ENCODE data around the gene MUC3A.

- TF ChIP-seq, protein P1, sequence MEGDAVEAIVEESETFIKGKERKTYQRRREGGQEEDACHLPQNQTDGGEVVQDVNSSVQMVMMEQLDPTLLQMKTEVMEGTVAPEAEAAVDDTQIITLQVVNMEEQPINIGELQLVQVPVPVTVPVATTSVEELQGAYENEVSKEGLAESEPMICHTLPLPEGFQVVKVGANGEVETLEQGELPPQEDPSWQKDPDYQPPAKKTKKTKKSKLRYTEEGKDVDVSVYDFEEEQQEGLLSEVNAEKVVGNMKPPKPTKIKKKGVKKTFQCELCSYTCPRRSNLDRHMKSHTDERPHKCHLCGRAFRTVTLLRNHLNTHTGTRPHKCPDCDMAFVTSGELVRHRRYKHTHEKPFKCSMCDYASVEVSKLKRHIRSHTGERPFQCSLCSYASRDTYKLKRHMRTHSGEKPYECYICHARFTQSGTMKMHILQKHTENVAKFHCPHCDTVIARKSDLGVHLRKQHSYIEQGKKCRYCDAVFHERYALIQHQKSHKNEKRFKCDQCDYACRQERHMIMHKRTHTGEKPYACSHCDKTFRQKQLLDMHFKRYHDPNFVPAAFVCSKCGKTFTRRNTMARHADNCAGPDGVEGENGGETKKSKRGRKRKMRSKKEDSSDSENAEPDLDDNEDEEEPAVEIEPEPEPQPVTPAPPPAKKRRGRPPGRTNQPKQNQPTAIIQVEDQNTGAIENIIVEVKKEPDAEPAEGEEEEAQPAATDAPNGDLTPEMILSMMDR (IDR thresholded peaks at IDR 0.05), result no peak
- TF ChIP-seq POLR2A (IDR thresholded peaks at IDR 0.05), result no peak
Measured at GRCh38 chr7:100971111-100972001, 22.0 kb downstream of the MUC3A start.

Data from body of pancreas (tissue), 4 donors.